SU-DHL-6 (cell line): ENCODE results near the gene POLD4.

Source experiments
- H2AFZ ChIP-seq: fragments of 200-600 bp; sonication (generic); 2 replicates; pipeline ENCODE4 v1.6.1; 2014; ENCODE audit warnings: low read depth, mild to moderate bottlenecking, moderate library complexity, mixed read lengths, antibody characterized with exemption, low read length; ENCODE audit not compliant: severe bottlenecking
- H3F3A ChIP-seq: fragments of 200-600 bp; shearing (Covaris generic); 2 replicates; pipeline ENCODE4 v1.6.0; 2016; ENCODE audit warnings: antibody characterized with exemption, mild to moderate bottlenecking; ENCODE audit not compliant: insufficient read depth
- H3K27ac ChIP-seq: fragments of 200-600 bp; sonication (generic); 2 replicates; pipeline ENCODE4 v1.5.1; 2016; ENCODE audit warnings: low read depth, mild to moderate bottlenecking, low read length, moderate library complexity, mixed read lengths
- H3K27me3 ChIP-seq: fragments of 200-600 bp; sonication (generic), shearing (Covaris generic); 2 replicates; pipeline ENCODE4 v1.6.0; 2014; ENCODE audit warnings: mild to moderate bottlenecking, low read length
- H3K36me3 ChIP-seq: fragments of 200-600 bp; sonication (generic); 2 replicates; pipeline ENCODE4 v1.6.1; 2014; ENCODE audit warnings: mild to moderate bottlenecking, low read length, mixed read lengths
- H3K4me2 ChIP-seq: fragments of 300-600, 200-600 bp; shearing (Covaris generic), sonication (generic); 2 replicates; pipeline ENCODE4 v1.6.0; 2014; ENCODE audit warnings: low read length, low read depth, mild to moderate bottlenecking; ENCODE audit not compliant: poor library complexity, severe bottlenecking
- H3K4me3 ChIP-seq: fragments of 200-600 bp; sonication (generic); 2 replicates; pipeline ENCODE4 v1.5.1; 2014; ENCODE audit warnings: antibody characterized with exemption, low read length, mild to moderate bottlenecking, mixed read lengths; ENCODE audit not compliant: insufficient read depth, poor library complexity, severe bottlenecking
- H3K79me2 ChIP-seq: fragments of 200-600 bp; sonication (generic); 2 replicates; pipeline ENCODE4 v1.6.1; 2014; ENCODE audit warnings: mild to moderate bottlenecking, low read length, moderate library complexity; ENCODE audit not compliant: insufficient read depth
- H3K9ac ChIP-seq: fragments of 200-600 bp; sonication (generic); 2 replicates; pipeline ENCODE4 v1.7.0; 2014; ENCODE audit warnings: mild to moderate bottlenecking, low read length
- H3K9me2 ChIP-seq: fragments of 200-600 bp; sonication (generic); replicated peaks from 2 replicates; pipeline ENCODE4 v1.6.1; 2014; ENCODE audit warnings: low read length; ENCODE audit not compliant: insufficient read depth
- H3K9me3 ChIP-seq: fragments of 200-600 bp; sonication (generic); 2 replicates; pipeline ENCODE4 v1.6.1; 2014; ENCODE audit warnings: low read length, mixed read lengths; ENCODE audit not compliant: insufficient read depth
- H4K20me1 ChIP-seq: fragments of 200-600 bp; sonication (generic); 2 replicates; pipeline ENCODE4 v1.6.1; 2014; ENCODE audit warnings: low read depth, mild to moderate bottlenecking, antibody characterized with exemption, low read length, moderate library complexity, mixed read lengths
- EZH2phosphoT487 ChIP-seq: fragments of 200-600 bp; sonication (generic), shearing (Covaris generic); conservative IDR thresholded peaks from 2 replicates; pipeline ENCODE4 v1.6.1; 2018; ENCODE audit warnings: mild to moderate bottlenecking, antibody characterized with exemption, low read length, moderate library complexity, mixed read lengths
- TF ChIP-seq, protein P1 (sequence below): fragments of 200-600 bp; sonication (generic); IDR thresholded peaks from one replicate; pipeline ENCODE4 v1.5.1; 2017; ENCODE audit warnings: antibody characterized with exemption, mild to moderate bottlenecking, low read length, moderate library complexity; ENCODE audit not compliant: insufficient read depth, poor library complexity, severe bottlenecking

POLD4 gene

GRCh38 chr11:67311556-67312082 lies 41.7 kb downstream of the POLD4 start:
- TF ChIP-seq, protein P1, sequence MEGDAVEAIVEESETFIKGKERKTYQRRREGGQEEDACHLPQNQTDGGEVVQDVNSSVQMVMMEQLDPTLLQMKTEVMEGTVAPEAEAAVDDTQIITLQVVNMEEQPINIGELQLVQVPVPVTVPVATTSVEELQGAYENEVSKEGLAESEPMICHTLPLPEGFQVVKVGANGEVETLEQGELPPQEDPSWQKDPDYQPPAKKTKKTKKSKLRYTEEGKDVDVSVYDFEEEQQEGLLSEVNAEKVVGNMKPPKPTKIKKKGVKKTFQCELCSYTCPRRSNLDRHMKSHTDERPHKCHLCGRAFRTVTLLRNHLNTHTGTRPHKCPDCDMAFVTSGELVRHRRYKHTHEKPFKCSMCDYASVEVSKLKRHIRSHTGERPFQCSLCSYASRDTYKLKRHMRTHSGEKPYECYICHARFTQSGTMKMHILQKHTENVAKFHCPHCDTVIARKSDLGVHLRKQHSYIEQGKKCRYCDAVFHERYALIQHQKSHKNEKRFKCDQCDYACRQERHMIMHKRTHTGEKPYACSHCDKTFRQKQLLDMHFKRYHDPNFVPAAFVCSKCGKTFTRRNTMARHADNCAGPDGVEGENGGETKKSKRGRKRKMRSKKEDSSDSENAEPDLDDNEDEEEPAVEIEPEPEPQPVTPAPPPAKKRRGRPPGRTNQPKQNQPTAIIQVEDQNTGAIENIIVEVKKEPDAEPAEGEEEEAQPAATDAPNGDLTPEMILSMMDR: no peak
- TF ChIP-seq EZH2phosphoT487: no peak
- no peaks in the 10 kb centered on the region for H3K79me2 ChIP-seq
- H3K9me2 ChIP-seq: no peaks in the 10 kb centered on the region
- H3K36me3 ChIP-seq: no peaks in the 10 kb centered on the region
- no peak overlapping the region for H3K9ac ChIP-seq
- H2AFZ ChIP-seq: no peak overlapping the region
- no peak overlapping the region for H3K4me2 ChIP-seq
- no peaks in the 10 kb centered on the region for H4K20me1 ChIP-seq
- H3F3A ChIP-seq: 0 out of 2 replicates have a peak, but pooled peaks cover 5% of the 10 kb centered on the region
- H3K27ac ChIP-seq: no peak overlapping the region
- H3K27me3 ChIP-seq: no peaks in the 10 kb centered on the region
- H3K4me3 ChIP-seq: no peak overlapping the region
- no peaks in the 10 kb centered on the region for H3K9me3 ChIP-seq

DNA sequence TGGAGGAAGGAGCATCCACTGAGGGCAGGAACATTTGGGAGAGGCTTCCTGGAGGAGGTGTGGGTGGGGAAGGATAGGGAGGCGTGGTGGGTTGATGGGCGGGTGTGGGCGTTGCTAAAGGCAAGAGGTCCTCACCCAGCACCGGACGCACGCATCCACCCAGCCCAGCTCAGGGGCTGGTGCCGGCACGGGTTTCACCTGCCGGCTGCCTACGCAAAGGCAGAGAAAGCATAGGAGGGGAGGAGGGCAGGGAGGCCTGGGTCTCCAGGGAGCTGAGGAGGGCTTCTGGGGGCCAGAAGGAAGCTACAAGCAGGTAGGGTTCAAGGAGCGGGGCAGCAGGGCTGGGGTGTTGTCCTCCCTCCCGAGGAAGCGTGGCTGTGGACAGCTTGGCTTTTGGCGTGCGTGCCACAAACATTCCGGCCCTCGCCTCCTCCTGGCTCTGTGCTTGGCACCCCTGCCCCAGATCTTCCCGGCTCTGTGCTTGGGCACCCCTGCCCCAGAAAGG lies 42.2 kb downstream of the POLD4 start:
- Histone ChIP-seq H3K27ac (no peak overlapping the region), H2AFZ (no peak overlapping the region), H3K36me3 (no peaks in the 10 kb centered on the region), H3K9me3 (no peaks in the 10 kb centered on the region), H3K27me3 (no peaks in the 10 kb centered on the region), H3K4me3 (no peak overlapping the region), H3K4me2 (no peak overlapping the region), H3K9me2 (no peaks in the 10 kb centered on the region), H3F3A (0 out of 2 replicates have a peak, but pooled peaks cover 5% of the 10 kb centered on the region), H3K9ac (no peak overlapping the region), H3K79me2 (no peaks in the 10 kb centered on the region), H4K20me1 (no peaks in the 10 kb centered on the region)
- TF ChIP-seq, protein P1: no peak
- no peak for TF ChIP-seq EZH2phosphoT487

- Histone ChIP-seq H3K9me2 (no peaks in the 10 kb centered on the region), H3K36me3 (no peaks in the 10 kb centered on the region), H3K27me3 (no peaks in the 10 kb centered on the region), H3K9me3 (no peaks in the 10 kb centered on the region), H3K79me2 (no peaks in the 10 kb centered on the region), H3K9ac (no peak overlapping the region), H3K4me3 (no peak overlapping the region), H4K20me1 (no peaks in the 10 kb centered on the region), H2AFZ (no peak overlapping the region), H3K27ac (no peak overlapping the region), H3F3A (0 out of 2 replicates have a peak, but pooled peaks cover 5% of the 10 kb centered on the region), H3K4me2 (no peak overlapping the region)
- TF ChIP-seq EZH2phosphoT487: no peak
- TF ChIP-seq, protein P1: no peak
These were observed 42.9 kb downstream of the POLD4 start for GRCh38 chr11:67310246-67311050.
